H9 (cell line): ENCODE results near the gene SLC36A2. TPM values are rescaled to one million over a fixed set of nuclear protein-coding genes. Genes with fewer than 3 reads are reported as not detected.

Experiments
- DNase-seq: peaks from one replicate; pipeline ENCODE4 v3.0.0-alpha.2; 2017
- H2AFZ ChIP-seq: one replicate; pipeline ENCODE4 v1.6.1; 2013; ENCODE audit warnings: mild to moderate bottlenecking, low read length, control low read depth, moderate library complexity
- H2AK5ac ChIP-seq: 2 replicates; pipeline ENCODE4 v1.6.1; 2013; ENCODE audit warnings: low read length, control low read depth, mixed read lengths; ENCODE audit not compliant: insufficient read length
- H2BK120ac ChIP-seq: one replicate; pipeline ENCODE4 v1.6.1; 2013; ENCODE audit warnings: low read depth, mild to moderate bottlenecking, low read length, control low read depth, inconsistent platforms; ENCODE audit not compliant: poor library complexity, severe bottlenecking
- H2BK12ac ChIP-seq: 2 replicates; pipeline ENCODE4 v1.6.1; 2013; ENCODE audit warnings: low read length, control low read depth, mixed read lengths, low read depth; ENCODE audit not compliant: insufficient read length
- H2BK15ac ChIP-seq: 2 replicates; pipeline ENCODE4 v1.6.1; 2013; ENCODE audit warnings: low read depth, low read length, control low read depth
- H2BK20ac ChIP-seq: one replicate; pipeline ENCODE4 v1.6.1; 2013; ENCODE audit warnings: low read depth, mild to moderate bottlenecking, low read length, control low read depth, inconsistent platforms; ENCODE audit not compliant: poor library complexity, severe bottlenecking
- H2BK5ac ChIP-seq: 2 replicates; pipeline ENCODE4 v1.6.1; 2013; ENCODE audit warnings: low read length, control low read depth, mixed read lengths; ENCODE audit not compliant: insufficient read length
- H3K14ac ChIP-seq: 2 replicates; pipeline ENCODE4 v1.6.1; 2013; ENCODE audit warnings: low read length, control low read depth; ENCODE audit not compliant: insufficient read depth
- H3K18ac ChIP-seq: 2 replicates; pipeline ENCODE4 v1.6.1; 2013; ENCODE audit warnings: low read depth, mild to moderate bottlenecking, mixed read lengths, low read length, control low read depth; ENCODE audit not compliant: insufficient read length
- H3K23ac ChIP-seq: 2 replicates; pipeline ENCODE4 v1.6.1; 2013; ENCODE audit warnings: low read length, control low read depth, mixed read lengths, low read depth; ENCODE audit not compliant: insufficient read length
- H3K23me2 ChIP-seq: 2 replicates; pipeline ENCODE4 v1.6.1; 2013; ENCODE audit warnings: low read depth, mild to moderate bottlenecking, mixed read lengths, low read length, control low read depth; ENCODE audit not compliant: insufficient read length, poor library complexity, severe bottlenecking
- H3K27ac ChIP-seq: 2 replicates; pipeline ENCODE4 v1.5.1; 2013; ENCODE audit warnings: low read length, control low read depth, mixed read lengths, low read depth; ENCODE audit not compliant: insufficient read length
- H3K27me3 ChIP-seq: 2 replicates; pipeline ENCODE4 v1.6.1; 2013; ENCODE audit warnings: low read length, control low read depth, inconsistent platforms; ENCODE audit not compliant: insufficient read depth
- H3K4ac ChIP-seq: 2 replicates; pipeline ENCODE4 v1.6.1; 2013; ENCODE audit warnings: low read depth, mild to moderate bottlenecking, control low read depth, inconsistent platforms, low read length, moderate library complexity
- H3K4me1 ChIP-seq: 2 replicates; pipeline ENCODE4 v1.6.1; 2013; ENCODE audit warnings: low read length, control low read depth, inconsistent platforms; ENCODE audit not compliant: insufficient read depth
- H3K4me2 ChIP-seq: 2 replicates; pipeline ENCODE4 v1.6.1; 2013; ENCODE audit warnings: low read length, control low read depth, mixed read lengths; ENCODE audit not compliant: insufficient read length, insufficient read depth
- H3K56ac ChIP-seq: 2 replicates; pipeline ENCODE4 v1.6.1; 2013; ENCODE audit warnings: low read depth, mild to moderate bottlenecking, mixed read lengths, low read length, control low read depth; ENCODE audit not compliant: insufficient read length
- H3K79me1 ChIP-seq: 2 replicates; pipeline ENCODE4 v1.6.1; 2013; ENCODE audit warnings: low read depth, mild to moderate bottlenecking, moderate library complexity, low read length, control low read depth, inconsistent platforms; ENCODE audit not compliant: insufficient read depth, poor library complexity, severe bottlenecking
- H3K79me2 ChIP-seq: 2 replicates; pipeline ENCODE4 v1.6.1; 2013; ENCODE audit warnings: low read length, control low read depth, inconsistent platforms; ENCODE audit not compliant: insufficient read depth
- H3K9ac ChIP-seq: 2 replicates; pipeline ENCODE4 v1.6.1; 2013; ENCODE audit warnings: low read length, control low read depth, mixed read lengths; ENCODE audit not compliant: insufficient read length; ENCODE audit errors: extremely low read depth
- H3K9me3 ChIP-seq: one replicate; pipeline ENCODE4 v1.6.1; 2013; ENCODE audit warnings: low read depth, low read length, inconsistent platforms; ENCODE audit not compliant: control insufficient read depth
- H3T11ph ChIP-seq: one replicate; pipeline ENCODE4 v1.6.1; 2013; ENCODE audit warnings: mild to moderate bottlenecking, low read length, control low read depth, inconsistent platforms
- H4K20me1 ChIP-seq: one replicate; pipeline ENCODE4 v1.6.1; 2013; ENCODE audit not compliant: control insufficient read depth, insufficient read length, insufficient read depth
- H4K5ac ChIP-seq: 2 replicates; pipeline ENCODE4 v1.6.1; 2013; ENCODE audit warnings: low read depth, mild to moderate bottlenecking, mixed read lengths, low read length, control low read depth; ENCODE audit not compliant: insufficient read length
- H4K8ac ChIP-seq: replicated peaks from 2 replicates; pipeline ENCODE4 v1.6.1; 2013; ENCODE audit warnings: low read length, control low read depth, mixed read lengths, low read depth; ENCODE audit not compliant: insufficient read length
- H4K91ac ChIP-seq: 2 replicates; pipeline ENCODE4 v1.6.1; 2013; ENCODE audit warnings: low read depth, mild to moderate bottlenecking, moderate library complexity, mixed read lengths, low read length, control low read depth; ENCODE audit not compliant: insufficient read length
- H3K27ac Mint-ChIP-seq, 3 experiments: 2 replicates in 2 of 3; 3 replicates in 1 of 3; pipeline ENCODE4 v1.8.0; 2020 to 2021; ENCODE audit warnings: mixed read lengths in 3 of 3, mild to moderate bottlenecking in 1 of 3, moderate library complexity in 1 of 3
- H3K27me3 Mint-ChIP-seq: 2 replicates; pipeline ENCODE4 v1.8.0; 2021; ENCODE audit warnings: low read depth, mild to moderate bottlenecking, moderate library complexity, mixed read lengths
- H3K36me3 Mint-ChIP-seq, 3 experiments: 2 replicates in 2 of 3; 3 replicates in 1 of 3; pipeline ENCODE4 v1.8.0; 2020 to 2021; ENCODE audit warnings: low read depth in 3 of 3, mixed read lengths in 3 of 3; ENCODE audit not compliant: insufficient read depth in 1 of 3
- H3K4me1 Mint-ChIP-seq, 2 experiments: 2 replicates each; pipeline ENCODE4 v1.8.0; 2020; ENCODE audit warnings: mixed read lengths in 2 of 2
- H3K4me3 Mint-ChIP-seq, 2 experiments: 2 replicates in 1 of 2; 3 replicates in 1 of 2; pipeline ENCODE4 v1.8.0; 2020 to 2021; ENCODE audit warnings: mild to moderate bottlenecking in 2 of 2, mixed read lengths in 2 of 2, moderate library complexity in 1 of 2
- H3K9me3 Mint-ChIP-seq, 2 experiments: 2 replicates in 1 of 2; 3 replicates in 1 of 2; pipeline ENCODE4 v1.8.0; 2020; ENCODE audit warnings: mild to moderate bottlenecking in 2 of 2, mixed read lengths in 2 of 2, moderate library complexity in 1 of 2
- CTCF ChIP-seq: fragments of 200-600 bp; sonication (generic); conservative IDR thresholded peaks from 3 replicates; pipeline ENCODE4 v1.8.0; 2021; ENCODE audit warnings: antibody characterized with exemption, mild to moderate bottlenecking
- WGBS: extraction: QIAGEN DNeasy Blood & Tissue Kit; methylation state at CpG from one replicate; pipeline ENCODE4 v1.1.7; 2013; ENCODE audit warnings: missing lambda C conversion rate, low lambda C conversion rate, mixed read lengths; ENCODE audit not compliant: insufficient read length; ENCODE audit errors: extremely low coverage; 5-methylcytosine and 5-hydroxymethylcytosine counted together
- total RNA-seq: library from RNA; stranded (reverse); gene quantifications from 2 replicates; pipeline ENCODE4 v1.2.1, GENCODE V29; 2021

SLC36A2 gene
- total RNA-seq, 1 experiment from 2014 or later, result 0.15 TPM

DNA sequence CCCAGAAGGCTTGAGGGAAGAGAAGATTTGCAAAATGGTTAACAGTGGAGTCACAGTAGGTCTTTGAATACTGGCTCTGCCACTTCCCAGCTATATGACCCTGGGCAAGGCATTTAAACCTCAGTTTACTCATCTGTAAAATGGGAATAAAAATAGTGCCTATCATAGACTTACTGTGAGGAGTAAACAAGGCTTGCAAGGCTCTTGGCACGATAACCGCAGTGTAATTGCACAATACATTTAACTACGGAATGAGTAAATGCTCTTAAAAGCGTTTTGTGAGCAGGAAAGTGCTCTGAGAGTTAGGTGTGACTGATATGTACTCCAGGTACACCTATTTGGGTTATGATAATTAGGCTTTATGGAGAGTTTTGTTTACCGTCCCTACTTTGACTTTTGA lies 52.2 kb downstream of the SLC36A2 start:
- H3K9me3 Mint-ChIP-seq, result no peaks in the 10 kb centered on the region
- H3K79me1 ChIP-seq, result no peaks in the 10 kb centered on the region
- no peak overlapping the region for H3K14ac ChIP-seq
- no CpG with 5 or more reads among the region's 5 CpGs for WGBS
- H3K27ac ChIP-seq, result no peak overlapping the region
- no peaks in the 10 kb centered on the region; a peak in 1 of 7 replicates for H3K36me3 Mint-ChIP-seq
- H3K27me3 ChIP-seq, result no peaks in the 10 kb centered on the region
- peaks cover 2% of the 10 kb centered on the region for H3K27me3 Mint-ChIP-seq
- H2BK20ac ChIP-seq, result no peak overlapping the region
- H3K23ac ChIP-seq, result no peak overlapping the region
- no peak overlapping the region for H3K9ac ChIP-seq
- H4K91ac ChIP-seq, result no peak overlapping the region
- no peak overlapping the region for H3K4me2 ChIP-seq
- no peak overlapping the region for H3K18ac ChIP-seq
- no peaks in the 10 kb centered on the region for H3K23me2 ChIP-seq
- no peak overlapping the region for H4K8ac ChIP-seq
- H2BK15ac ChIP-seq, result no peak overlapping the region
- no peaks in the 10 kb centered on the region for H3K79me2 ChIP-seq
- no peak overlapping the region for H2AK5ac ChIP-seq
- H3K9me3 ChIP-seq, result no peaks in the 10 kb centered on the region
- H3K27ac Mint-ChIP-seq, result no peak overlapping the region
- DNase-seq, result no peak
- H4K5ac ChIP-seq, result no peak overlapping the region
- H3K4me3 Mint-ChIP-seq, result no peak overlapping the region
- no peak overlapping the region for H3K56ac ChIP-seq
- H2BK12ac ChIP-seq, result no peak overlapping the region
- peaks cover 13 to 16% of the 10 kb centered on the region in 2 experiments for H3K4me1 Mint-ChIP-seq
- TF ChIP-seq CTCF, result no peak
- H3T11ph ChIP-seq, result no peak overlapping the region
- H2BK120ac ChIP-seq, result no peak overlapping the region
- H3K4ac ChIP-seq, result no peak overlapping the region
- H2BK5ac ChIP-seq, result no peak overlapping the region
- no peaks in the 10 kb centered on the region for H3K4me1 ChIP-seq
- no peaks in the 10 kb centered on the region for H4K20me1 ChIP-seq
- no peak overlapping the region for H2AFZ ChIP-seq
